ENCODE measurements around the gene HCK. TPM values are rescaled to one million over a fixed set of nuclear protein-coding genes. Genes with fewer than 3 reads are reported as not detected.

The HCK gene
- total RNA-seq, 1 experiment from 2014 or later: not detected

GRCh38 chr20:32110727-32111126 lies 58.7 kb downstream of the HCK start:
- TF ChIP-seq EZH2phosphoT487 (IDR thresholded peaks at IDR 0.05; ENCODE audit: borderline replicate concordance, low read length) (no peak), EZH2 (IDR thresholded peaks at IDR 0.05; ENCODE audit: low read length, unreplicated experiment) (no peak)
- TF ChIP-seq, protein P1, sequence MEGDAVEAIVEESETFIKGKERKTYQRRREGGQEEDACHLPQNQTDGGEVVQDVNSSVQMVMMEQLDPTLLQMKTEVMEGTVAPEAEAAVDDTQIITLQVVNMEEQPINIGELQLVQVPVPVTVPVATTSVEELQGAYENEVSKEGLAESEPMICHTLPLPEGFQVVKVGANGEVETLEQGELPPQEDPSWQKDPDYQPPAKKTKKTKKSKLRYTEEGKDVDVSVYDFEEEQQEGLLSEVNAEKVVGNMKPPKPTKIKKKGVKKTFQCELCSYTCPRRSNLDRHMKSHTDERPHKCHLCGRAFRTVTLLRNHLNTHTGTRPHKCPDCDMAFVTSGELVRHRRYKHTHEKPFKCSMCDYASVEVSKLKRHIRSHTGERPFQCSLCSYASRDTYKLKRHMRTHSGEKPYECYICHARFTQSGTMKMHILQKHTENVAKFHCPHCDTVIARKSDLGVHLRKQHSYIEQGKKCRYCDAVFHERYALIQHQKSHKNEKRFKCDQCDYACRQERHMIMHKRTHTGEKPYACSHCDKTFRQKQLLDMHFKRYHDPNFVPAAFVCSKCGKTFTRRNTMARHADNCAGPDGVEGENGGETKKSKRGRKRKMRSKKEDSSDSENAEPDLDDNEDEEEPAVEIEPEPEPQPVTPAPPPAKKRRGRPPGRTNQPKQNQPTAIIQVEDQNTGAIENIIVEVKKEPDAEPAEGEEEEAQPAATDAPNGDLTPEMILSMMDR (conservative IDR thresholded peaks at IDR 0.05; ENCODE audit: low read depth, low read length): no peak
- no TSS peak for BruUV-seq (replicated peaks)
- CTCF ChIA-PET: no interaction called here

DNA sequence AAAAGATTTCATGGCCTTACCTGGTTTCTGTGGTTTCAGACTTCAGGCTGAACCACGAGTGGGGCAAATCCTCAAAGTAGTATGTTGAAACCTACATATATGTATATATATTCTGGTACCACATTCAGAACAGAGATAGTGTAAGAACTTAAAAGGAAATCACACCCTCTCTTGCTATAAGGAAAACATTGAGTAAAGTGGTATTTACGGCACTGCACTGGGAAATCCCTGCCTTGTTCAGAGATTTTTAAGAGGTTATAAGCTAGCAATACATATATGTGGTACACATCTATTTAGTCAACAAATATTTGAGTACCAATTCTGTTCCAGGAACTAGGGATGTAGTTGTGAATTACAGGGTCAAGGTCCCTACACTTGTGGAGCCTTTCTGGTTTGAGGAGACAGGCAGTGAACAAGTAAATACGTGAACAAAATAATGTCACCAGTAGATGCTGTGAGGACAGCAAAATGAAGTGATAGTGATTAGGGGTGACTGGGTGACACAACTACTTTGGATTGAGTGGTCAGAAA lies 59.2 kb downstream of the HCK start:
- Histone ChIP-seq H3K4me3 (ENCODE audit: low read length) (peak overlapping the region; percentile 95), H3K27ac (ENCODE audit: low read length) (no peak overlapping the region), H2AFZ (ENCODE audit: low read length) (no peak overlapping the region), H3K4me2 (ENCODE audit: low read length) (peak overlapping the region; percentile 98), H4K20me1 (ENCODE audit: low read length) (peaks cover 4% of the 10 kb centered on the region; the same call in 1 of the 2 replicates), H3K9me3 (ENCODE audit: low read length) (no peaks in the 10 kb centered on the region), H3K9ac (ENCODE audit: low read length) (no peak overlapping the region), H3K36me3 (ENCODE audit: low read depth, low read length) (no peaks in the 10 kb centered on the region), H3F3A (ENCODE audit: low read length, unreplicated experiment) (no peaks in the 10 kb centered on the region), H3K4me1 (ENCODE audit: insufficient read depth, low read length) (peaks cover 12% of the 10 kb centered on the region), H3K79me2 (ENCODE audit: low read length) (peaks cover 66% of the 10 kb centered on the region), H3K9me2 (replicated peaks; ENCODE audit: low read length) (no peaks in the 10 kb centered on the region), H3K27me3 (ENCODE audit: low read length) (no peaks in the 10 kb centered on the region)
- CTCF ChIA-PET: no interaction called here
- ATAC-seq: no peak
- no TSS peak for BruUV-seq (replicated peaks)
- DNase-seq: no peak
- TF ChIP-seq EZH2 (IDR thresholded peaks at IDR 0.05; ENCODE audit: low read length, unreplicated experiment): no peak
- TF ChIP-seq EZH2phosphoT487 (IDR thresholded peaks at IDR 0.05; ENCODE audit: borderline replicate concordance, low read length): no peak
- TF ChIP-seq, protein P1 (conservative IDR thresholded peaks at IDR 0.05; ENCODE audit: low read depth, low read length): no peak
- intact Hi-C loops (cut with micrococcal nuclease): no loop called here
- POLR2A ChIA-PET (ENCODE audit: unreplicated experiment): interaction anchor here (0.6 kb wide), 1 partner anchor 37 kb away, joined by 3 read pairs; no protein-coding TSS in a partner anchor

More at GRCh38 chr20:32110727-32111126, 58.7 kb downstream of the HCK start:
- H3K27ac ChIP-seq (ENCODE audit: low read length): no peak overlapping the region
- peaks cover 4% of the 10 kb centered on the region; the same call in 1 of the 2 replicates for H4K20me1 ChIP-seq (ENCODE audit: low read length)
- peak overlapping the region; percentile 98 for H3K4me2 ChIP-seq (ENCODE audit: low read length)
- ATAC-seq: no peak
- no peaks in the 10 kb centered on the region for H3F3A ChIP-seq (ENCODE audit: low read length, unreplicated experiment)
- DNase-seq: no peak
- no peaks in the 10 kb centered on the region for H3K9me3 ChIP-seq (ENCODE audit: low read length)
- no peaks in the 10 kb centered on the region for H3K36me3 ChIP-seq (ENCODE audit: low read depth, low read length)
- H3K9me2 ChIP-seq (replicated peaks; ENCODE audit: low read length): no peaks in the 10 kb centered on the region
- no peaks in the 10 kb centered on the region for H3K27me3 ChIP-seq (ENCODE audit: low read length)
- peaks cover 61% of the 10 kb centered on the region for H3K79me2 ChIP-seq (ENCODE audit: low read length)
- H3K9ac ChIP-seq (ENCODE audit: low read length): peak overlapping the region; percentile 97
- H2AFZ ChIP-seq (ENCODE audit: low read length): no peak overlapping the region
- POLR2A ChIA-PET (ENCODE audit: unreplicated experiment): no interaction called here
- intact Hi-C loops (cut with micrococcal nuclease): no loop called here
- peaks cover 12% of the 10 kb centered on the region for H3K4me1 ChIP-seq (ENCODE audit: insufficient read depth, low read length)
- peak overlapping the region; percentile 95 for H3K4me3 ChIP-seq (ENCODE audit: low read length)

DNA sequence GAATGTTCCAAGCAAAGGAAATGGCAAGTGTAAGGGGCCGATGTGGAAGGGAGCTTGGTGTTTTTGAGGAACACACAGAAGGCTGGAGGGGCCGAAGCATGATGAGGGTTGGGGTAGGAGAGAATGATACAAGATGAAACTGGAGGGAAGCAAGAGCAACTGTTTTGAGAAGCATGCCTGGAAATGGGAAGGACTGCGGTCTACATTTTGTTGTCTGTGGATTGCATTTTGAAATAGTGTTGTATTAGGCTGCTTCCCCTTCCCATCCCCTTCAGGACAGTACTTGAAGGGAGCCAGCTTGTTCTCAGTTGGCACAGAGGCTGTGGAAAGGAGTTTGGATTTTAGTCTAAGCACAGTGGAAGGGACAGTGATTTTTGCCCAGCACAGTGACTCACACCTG lies 59.7 kb downstream of the HCK start:
- intact Hi-C loops (cut with micrococcal nuclease): no loop called here
- H4K20me1 ChIP-seq (ENCODE audit: low read length): peaks cover 4% of the 10 kb centered on the region; the same call in 1 of the 2 replicates
- H3K27me3 ChIP-seq (ENCODE audit: low read length): no peaks in the 10 kb centered on the region
- H3K9me3 ChIP-seq (ENCODE audit: low read length): no peaks in the 10 kb centered on the region
- H3K9ac ChIP-seq (ENCODE audit: low read length): no peak overlapping the region
- ATAC-seq: no peak
- peaks cover 71% of the 10 kb centered on the region for H3K79me2 ChIP-seq (ENCODE audit: low read length)
- H3K36me3 ChIP-seq (ENCODE audit: low read depth, low read length): no peaks in the 10 kb centered on the region
- ChIA-PET CTCF (no interaction called here), POLR2A (ENCODE audit: unreplicated experiment) (interaction anchor here (0.6 kb wide), 1 partner anchor 37 kb away, joined by 3 read pairs; no protein-coding TSS in a partner anchor)
- H3K4me1 ChIP-seq (ENCODE audit: insufficient read depth, low read length): peaks cover 12% of the 10 kb centered on the region
- no TSS peak for BruUV-seq (replicated peaks)
- DNase-seq: no peak
- TF ChIP-seq EZH2phosphoT487 (IDR thresholded peaks at IDR 0.05; ENCODE audit: borderline replicate concordance, low read length) (no peak), EZH2 (IDR thresholded peaks at IDR 0.05; ENCODE audit: low read length, unreplicated experiment) (no peak)
- TF ChIP-seq, protein P1 (conservative IDR thresholded peaks at IDR 0.05; ENCODE audit: low read depth, low read length): no peak
- no peak overlapping the region for H3K27ac ChIP-seq (ENCODE audit: low read length)
- H3K4me2 ChIP-seq (ENCODE audit: low read length): peak overlapping the region; percentile 98; the same call in 1 of the 2 replicates
- no peaks in the 10 kb centered on the region for H3F3A ChIP-seq (ENCODE audit: low read length, unreplicated experiment)
- no peak overlapping the region for H3K4me3 ChIP-seq (ENCODE audit: low read length)
- H2AFZ ChIP-seq (ENCODE audit: low read length): no peak overlapping the region
- no peaks in the 10 kb centered on the region for H3K9me2 ChIP-seq (replicated peaks; ENCODE audit: low read length)

Measured in PC-3 (cell line).